GM18498 (cell line): ENCODE data around the gene PDZD8.
"Not testable (repeated sequence)": the region's sequence is repeated elsewhere in the genome, so short reads cannot be mapped to it uniquely, and the experiment has no call there.

Experiments
- ATAC-seq: cut with Tn5 transposase; IDR thresholded peaks from one replicate; pipeline ENCODE4 v1.9.1; 2021; ENCODE audit warnings: mild to moderate bottlenecking, moderate library complexity; ENCODE audit not compliant: unreplicated experiment

Gene PDZD8

DNA sequence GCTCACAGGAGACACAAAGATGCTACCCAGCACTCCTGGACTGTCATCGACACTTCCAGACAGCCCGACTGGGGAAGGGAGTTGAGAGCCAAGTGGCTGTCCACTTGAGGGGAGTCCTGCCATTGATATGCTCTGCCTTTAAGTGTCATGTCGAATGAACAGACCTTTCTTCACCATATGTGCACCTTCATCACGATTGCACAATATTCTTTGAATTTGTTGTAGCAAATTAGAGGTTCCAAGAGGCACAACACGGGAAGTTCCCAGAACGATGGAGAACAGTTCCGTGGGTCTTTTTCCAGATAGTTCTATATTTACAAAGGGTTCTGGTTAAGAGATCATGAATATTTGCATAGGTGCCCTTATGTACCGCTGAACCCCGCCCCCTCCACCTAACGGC, 118.3 kb downstream of the PDZD8 start:
- no peak for ATAC-seq

DNA sequence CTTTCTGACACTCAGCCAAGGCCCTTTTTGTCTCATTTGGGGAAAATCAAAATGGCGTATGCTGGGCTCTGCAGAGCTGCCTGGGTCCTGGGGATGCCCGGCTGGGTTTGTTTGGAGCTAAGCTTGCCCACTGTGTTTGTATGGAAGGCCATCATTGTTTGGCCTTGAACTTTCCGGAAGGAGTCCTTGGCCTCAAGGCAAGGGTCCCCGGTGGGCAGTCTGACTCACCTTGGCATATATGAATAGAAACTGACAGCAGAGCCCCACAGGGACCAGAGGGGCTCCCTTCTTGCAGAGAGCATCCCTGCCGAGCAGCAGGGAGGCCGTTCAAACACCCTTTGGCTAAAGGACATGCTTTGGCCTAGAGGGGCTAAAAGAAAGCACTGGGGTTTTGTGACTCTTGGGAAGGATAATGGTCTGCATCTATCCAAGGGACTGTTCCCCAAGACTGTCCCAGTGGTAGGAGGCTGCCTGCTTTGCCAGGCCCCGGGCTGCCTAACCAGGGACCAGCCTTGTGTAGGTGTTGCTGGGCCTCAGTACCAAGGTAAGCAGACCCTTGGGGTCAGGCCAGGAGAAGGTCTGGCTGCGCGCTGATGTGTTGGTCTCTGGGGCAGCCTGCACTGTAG, 119.3 kb downstream of the PDZD8 start:
- ATAC-seq = no peak

GRCh38 chr10:117254774-117255735, 120.2 kb downstream of the PDZD8 start:
- ATAC-seq = no peak

DNA sequence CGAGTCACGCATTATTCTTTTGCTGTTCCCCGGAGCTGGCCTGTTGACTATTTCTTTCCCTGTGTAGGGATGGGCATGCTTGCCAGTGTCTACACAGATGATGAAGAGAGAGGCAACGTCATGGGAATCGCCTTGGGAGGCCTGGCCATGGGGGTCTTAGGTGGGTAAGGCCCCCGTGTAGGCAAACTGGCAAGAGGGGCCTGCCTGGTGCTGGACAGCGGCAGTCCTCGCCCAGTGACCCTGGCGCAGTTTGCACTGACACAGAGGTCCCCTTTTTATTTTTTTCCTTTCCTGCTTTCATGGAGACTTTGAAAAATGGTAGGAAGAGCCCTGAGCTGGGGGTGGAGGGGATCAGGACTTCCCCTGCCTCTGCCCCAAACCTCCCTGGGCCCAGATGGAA, 120.9 kb downstream of the PDZD8 start:
- no peak for ATAC-seq

DNA sequence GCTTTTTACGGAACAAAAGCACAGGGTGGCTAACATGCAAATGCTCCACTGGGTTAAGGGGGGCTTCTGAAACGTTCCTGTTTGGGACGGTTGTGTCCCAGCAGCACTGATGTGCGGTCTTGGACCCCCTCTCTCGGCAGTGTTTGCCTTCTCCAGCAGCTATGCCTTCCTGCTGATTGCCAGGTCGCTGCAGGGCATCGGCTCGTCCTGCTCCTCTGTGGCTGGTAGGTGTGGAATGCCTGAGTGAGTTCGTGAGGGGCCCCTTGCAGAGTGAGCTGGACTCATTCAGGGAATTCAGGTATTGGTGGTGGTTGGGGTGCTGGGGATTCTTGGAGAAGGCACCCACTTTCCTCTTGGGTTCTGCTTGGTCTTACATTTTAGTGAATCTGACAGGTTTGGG, 121.3 kb downstream of the PDZD8 start:
- no peak for ATAC-seq

DNA sequence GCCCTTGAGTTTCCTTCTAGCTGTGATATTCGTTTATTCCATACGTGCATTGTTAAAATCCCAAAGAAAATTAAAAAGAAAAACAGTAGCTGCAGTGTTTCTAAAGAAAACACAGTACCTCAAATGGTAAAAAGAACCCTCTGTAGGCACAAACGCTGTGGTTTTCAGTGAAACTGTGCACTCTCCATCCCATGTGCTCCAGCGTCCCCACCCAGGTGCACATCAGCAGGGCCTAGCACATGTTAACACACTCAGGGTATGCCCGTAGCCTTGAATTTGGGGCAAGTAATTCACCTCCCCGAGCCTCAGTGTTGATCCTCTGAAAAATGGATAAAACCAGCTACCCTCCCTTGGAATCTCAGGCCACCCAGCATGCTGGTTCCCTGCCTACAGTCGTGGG, 124.8 kb downstream of the PDZD8 start:
- no peak for ATAC-seq

DNA sequence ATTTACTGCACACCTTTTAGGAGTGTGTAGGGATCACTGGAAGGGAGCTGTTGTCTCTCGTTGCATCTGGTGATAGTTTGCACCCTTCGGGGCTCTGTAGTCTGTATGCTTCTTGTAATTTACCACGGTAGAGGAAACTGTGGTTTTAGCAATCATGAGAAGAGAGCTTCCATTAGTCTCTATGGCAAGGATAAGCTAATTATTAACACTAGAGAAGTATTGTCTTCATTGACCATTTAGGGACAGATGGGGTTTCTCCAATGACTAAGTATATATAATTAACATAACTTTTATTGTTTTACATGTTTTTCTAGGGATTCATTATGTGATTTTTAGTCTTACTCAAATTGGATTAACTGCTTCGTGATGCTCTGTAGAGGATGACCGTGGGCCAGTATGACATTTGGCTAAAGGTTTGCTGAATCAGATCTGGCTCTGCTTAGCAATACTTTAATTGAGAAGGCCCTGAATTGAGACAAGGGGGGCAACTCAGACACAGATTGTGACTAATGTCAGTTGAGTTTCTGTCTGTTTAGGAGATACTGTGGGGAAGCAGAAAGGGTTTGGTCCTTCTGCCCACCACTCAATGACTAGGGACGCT, 125.6 kb downstream of the PDZD8 start:
- peak; percentile 66 for ATAC-seq

GRCh38 chr10:117248750-117249465, 126.3 kb downstream of the PDZD8 start:
- ATAC-seq = no peak

DNA sequence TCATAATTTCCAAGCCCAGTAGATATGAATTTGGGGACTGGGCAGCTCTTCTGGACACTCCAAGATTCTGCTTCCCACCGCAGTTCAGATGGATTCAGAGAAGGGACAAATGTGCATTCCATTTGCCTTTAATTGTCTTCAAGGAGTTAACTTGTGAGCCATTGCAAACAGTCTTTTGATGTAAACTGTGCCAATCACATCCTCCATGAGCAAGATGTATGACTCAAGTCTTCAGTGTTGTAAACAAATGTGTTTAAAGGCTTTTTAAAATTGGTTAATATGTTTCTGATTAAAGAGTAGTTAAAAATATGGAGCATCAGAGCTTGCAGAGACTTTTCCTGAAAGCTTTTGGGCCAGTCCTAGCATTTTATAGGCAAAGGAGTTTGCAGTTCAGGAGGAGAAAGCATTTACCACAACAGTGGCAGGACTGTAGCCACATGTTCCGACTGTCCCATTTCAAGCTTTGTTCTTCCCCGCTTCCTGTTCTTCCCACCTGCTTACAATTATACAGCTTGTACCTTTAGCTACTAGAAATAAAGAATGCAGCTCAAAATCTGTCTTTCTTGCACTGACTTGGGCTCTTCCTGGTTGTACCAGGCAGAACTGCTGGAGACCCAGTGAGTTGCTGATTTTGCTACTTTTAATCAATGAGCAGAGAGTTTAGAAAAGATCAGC, 128.1 kb downstream of the PDZD8 start:
- ATAC-seq = no peak

- no peak for ATAC-seq
Measured at GRCh38 chr10:117242463-117242832, 132.8 kb downstream of the PDZD8 start.

GRCh38 chr10:117241541-117242462, 133.4 kb downstream of the PDZD8 start:
- ATAC-seq = no peak

GRCh38 chr10:117240621-117241529, 134.4 kb downstream of the PDZD8 start, which contains the start of gene SLC18A2:
Gene SLC18A2, plus strand, starts transcription at chr10:117241114. Its CDS starts 580 bp downstream, at chr10:117241694.
- ATAC-seq = no peak

DNA sequence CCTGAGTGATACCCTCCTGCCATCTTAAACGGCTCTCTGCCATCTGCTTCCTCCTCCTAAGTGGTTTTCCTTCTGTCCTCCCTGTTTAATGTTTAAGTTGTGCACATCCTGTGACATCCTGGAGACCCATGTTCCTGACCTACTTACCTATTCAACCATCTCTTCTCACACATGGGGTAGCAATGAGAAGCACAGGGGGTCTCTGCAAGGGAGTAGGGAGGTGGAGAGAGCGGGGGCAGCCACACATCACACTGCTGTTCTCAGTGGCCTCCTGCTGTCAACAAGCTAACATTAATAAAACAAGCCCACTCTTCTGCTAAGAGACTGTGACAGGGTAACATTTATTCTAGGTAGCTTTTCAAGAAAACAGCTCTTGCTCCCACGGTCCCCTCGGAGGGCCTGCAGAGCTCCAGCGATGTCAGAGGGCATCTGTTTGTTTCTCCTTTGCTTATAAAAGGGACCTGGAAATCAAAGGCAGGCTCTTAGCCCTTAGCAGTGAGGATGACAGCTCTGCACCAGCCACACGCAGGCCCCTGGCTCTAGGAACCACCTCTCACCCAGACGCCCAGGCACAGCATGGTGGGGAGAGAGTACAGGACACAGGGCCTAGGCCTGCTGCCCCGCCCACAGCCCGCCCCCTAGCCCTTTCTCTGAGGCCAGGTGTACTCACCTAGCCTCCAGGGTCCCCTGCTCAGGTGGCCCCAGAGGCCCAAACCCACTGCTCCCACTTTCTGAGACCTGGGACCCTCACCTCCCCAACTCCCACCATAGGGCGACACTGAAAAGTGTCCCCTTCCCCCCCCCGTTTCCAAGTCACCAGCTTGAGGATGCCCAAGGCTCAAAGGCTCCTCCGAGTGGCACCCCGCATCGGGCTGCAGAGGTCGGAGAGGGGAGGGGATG, 135.3 kb downstream of the PDZD8 start:
- ATAC-seq = no peak

- no peak for ATAC-seq
Measured at GRCh38 chr10:117239051-117239450, 136.2 kb downstream of the PDZD8 start.

DNA sequence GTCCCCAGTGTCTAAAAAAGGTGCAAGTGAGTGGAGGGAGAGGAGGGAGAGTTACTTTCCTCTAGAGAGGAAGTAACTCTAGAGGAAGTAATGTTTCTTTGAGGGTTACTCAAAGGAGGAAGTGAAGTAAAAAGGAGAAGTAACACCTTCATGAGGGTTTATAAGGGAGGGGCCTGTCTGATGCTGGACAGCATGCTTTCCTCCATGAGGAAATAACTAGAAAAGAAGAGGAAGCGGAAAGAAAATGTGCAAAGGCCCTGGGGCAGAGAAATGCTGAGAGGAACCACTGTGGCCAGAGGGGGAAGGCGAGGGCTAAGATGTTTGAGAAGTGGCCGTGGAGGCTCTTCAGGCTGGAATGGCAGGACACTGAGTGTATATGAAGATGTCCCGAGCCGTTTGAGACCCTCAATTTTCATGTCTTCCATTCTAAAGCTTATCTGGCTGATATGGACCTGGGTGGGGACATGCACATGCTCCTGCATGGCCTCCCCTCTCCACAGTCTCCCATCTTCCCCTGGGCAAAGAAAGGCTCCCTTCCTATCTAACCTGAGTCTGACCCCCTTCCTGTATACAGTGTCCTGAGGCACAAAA, 137.7 kb downstream of the PDZD8 start:
- peak; percentile 68 for ATAC-seq

DNA sequence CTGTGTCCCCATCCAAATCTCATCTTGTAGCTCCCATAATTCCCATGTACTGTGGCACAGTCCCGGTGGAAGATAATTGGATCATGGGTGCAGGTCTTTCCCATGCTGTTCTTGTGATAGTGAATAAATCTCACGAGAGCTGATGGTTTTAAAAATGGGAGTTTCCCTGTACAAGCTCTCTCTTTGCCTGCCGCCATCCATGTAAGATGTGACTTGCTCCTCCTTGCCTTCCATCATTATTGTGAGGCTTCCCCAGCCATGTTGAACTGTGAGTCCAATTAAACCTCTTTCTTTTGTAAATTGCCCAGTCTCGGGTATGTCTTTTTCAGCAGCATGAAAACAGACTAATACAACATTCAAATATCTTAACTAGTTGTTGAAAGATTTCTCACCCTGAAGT, 145.1 kb downstream of the PDZD8 start:
- not testable (repeated sequence) for ATAC-seq

DNA sequence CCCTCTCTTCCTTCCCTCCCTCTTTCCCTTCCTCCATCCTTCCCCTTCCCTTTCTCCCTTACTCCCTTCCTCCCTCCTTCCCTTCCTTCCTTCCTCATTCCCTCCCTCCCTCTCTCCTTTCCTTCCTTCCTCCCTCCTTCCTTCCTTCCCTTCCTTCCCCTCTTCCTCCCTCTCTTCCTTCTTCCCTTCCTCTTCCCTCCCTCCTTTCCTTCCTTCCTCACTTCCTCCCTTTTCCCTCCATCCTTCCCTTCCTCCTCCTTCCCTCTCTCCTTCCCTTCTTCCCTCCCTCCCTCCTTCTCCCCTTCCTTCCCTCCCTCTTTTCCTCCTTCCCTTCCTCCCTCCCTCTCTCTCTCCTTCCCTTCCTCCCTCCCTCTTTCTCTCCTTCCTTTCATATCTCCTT, 147.0 kb downstream of the PDZD8 start:
- no peak for ATAC-seq
